Mammary epithelial cell (primary cell): ENCODE measurements around the gene MIS18A.

Experiments
- CTCF ChIP-seq, 2 donors: IDR thresholded peaks in 1 of 2; conservative IDR thresholded peaks in 1 of 2; 2 replicates each; pipeline ENCODE4 v1.5.1; 2011 to 2012; ENCODE audit warnings: inconsistent platforms in 2 of 2, low read length in 2 of 2, mild to moderate bottlenecking in 2 of 2, control low read depth in 1 of 2, low read depth in 1 of 2; ENCODE audit not compliant: insufficient read depth in 1 of 2; ENCODE audit errors: extremely low read depth in 1 of 2
- EZH2 ChIP-seq: IDR thresholded peaks from 2 replicates; pipeline ENCODE4 v1.6.1; 2012; ENCODE audit warnings: low read length, inconsistent platforms, borderline replicate concordance

GRCh38 chr21:32320059-32320458 lies 41.2 kb upstream of the MIS18A start:
- TF ChIP-seq CTCF (conservative IDR thresholded peaks at IDR 0.05 in 1 of 2, IDR thresholded peaks at IDR 0.05 in 1 of 2; ENCODE audit: extremely low read depth in 1 of 2, insufficient read depth in 1 of 2, low read depth in 1 of 2, low read length in 2 of 2) = no peak
- no peak for TF ChIP-seq EZH2
